T follicular helper cell (primary cell): ENCODE results near the gene HDAC4.
A peak's percentile ranks its signal among the peaks of the same experiment; 100 is the strongest.

Experiments
- DNase-seq: peaks from one replicate; pipeline ENCODE4 v3.0.0-alpha.2; 2020; ENCODE audit warnings: low read depth

Gene HDAC4

DNA sequence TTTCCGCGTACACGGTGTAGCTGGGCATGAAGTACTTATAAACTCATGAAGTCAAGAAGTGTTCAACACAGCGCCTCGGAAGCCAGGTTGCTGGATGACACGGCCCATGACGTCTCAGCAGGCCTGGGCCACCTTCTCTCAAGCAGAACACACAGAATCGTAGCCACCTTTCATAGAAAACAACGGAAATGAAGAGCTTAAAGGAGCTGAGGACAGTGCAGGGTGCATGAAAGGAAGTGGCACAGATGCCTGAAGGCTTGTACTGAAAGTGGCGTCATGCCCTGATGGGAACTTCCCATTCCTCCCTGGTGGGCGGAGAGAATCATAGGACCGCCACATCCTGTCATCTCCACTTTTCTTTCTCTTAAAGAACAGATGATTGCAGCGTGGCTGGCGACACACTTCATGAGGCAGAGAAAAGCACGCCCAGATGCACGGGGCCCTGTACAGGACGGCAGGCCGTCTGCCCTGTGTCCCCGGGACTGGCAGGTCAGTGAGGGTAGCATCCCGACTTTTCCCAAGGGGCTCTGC is 31.1 kb downstream of the HDAC4 start:
- DNase-seq: peak; percentile 70

- no peak for DNase-seq
These were observed 31.8 kb downstream of the HDAC4 start for GRCh38 chr2:239368906-239369552.

GRCh38 chr2:239368321-239368720 is 32.5 kb downstream of the HDAC4 start:
- DNase-seq: no peak

DNA sequence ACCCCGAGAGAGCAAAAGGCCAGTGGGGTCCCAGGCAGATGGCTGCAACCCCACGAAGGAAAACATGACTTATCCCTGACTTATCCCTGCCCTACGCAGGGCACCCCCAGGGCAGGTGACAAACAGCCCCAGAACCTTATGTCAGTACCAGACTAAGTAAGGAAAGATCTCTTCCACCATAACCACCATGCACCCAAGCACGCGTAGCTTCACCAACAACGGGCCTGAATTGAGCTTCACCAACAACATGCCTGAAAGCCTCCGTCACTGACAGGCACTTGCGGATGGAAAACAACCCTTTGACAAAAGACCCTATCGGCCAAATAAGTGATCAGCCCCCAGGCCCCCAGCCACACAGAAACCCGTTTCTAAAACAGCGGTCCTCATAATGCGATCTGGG is 34.1 kb downstream of the HDAC4 start:
- DNase-seq: no peak

DNA sequence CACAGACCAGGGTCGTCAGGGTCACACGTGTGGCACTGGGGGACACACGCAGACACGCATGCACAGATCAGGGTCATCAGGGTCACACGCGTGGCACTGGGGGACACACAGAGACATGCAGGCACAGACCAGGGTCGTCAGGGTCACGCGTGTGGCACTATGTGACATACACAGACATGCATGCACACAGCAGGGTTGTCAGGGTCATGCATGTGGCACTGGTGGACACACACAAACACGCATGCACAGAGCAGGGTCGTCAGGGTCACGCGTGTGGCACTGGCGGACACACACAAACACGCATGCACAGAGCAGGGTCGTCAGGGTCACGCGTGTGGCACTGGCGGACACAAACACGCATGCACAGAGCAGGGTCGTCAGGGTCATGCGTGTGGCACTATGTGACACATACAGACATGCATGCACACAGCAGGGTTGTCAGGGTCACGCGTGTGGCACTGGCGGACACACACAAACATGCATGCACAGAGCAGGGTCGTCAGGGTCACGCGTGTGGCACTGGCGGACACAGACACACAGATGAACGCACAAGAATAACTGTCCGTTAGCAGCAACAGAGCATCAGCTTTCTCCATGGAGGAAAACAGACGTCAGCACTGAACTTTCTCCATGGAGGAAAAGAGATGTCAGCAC is 34.9 kb downstream of the HDAC4 start:
- DNase-seq: no peak

- no peak for DNase-seq
These were observed 35.6 kb downstream of the HDAC4 start for GRCh38 chr2:239365071-239365781.

DNA sequence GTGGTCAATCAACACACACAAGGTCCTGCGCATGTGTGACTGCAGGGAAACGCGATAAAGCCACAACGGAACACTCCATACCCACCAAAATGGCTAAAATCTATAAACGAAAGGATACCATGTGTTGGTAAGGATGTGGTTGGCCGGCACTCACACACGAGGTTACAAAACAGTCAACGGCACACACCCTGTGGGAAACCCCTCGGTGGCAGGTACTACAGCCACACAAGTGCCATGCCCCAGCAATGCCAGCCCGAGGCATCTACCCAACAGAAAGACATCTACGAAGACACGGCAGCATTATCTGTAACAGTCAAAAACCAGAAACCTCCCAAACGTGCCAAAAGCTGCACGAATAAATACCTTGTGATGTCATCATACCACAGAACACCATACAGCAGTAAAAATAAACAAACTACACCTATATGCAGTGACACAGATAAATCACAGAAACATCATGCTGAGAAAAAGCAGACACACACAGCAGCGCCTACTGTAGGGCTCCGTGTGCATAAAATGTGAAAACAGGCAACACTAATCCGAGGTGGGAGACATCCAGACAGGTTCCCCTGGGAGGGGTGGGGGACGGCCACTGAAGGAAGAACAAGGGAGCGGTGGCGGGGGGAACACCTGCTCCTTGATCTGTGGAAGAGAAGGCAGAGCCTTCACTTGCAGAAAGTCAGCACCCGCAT is 36.7 kb downstream of the HDAC4 start:
- DNase-seq: no peak

DNA sequence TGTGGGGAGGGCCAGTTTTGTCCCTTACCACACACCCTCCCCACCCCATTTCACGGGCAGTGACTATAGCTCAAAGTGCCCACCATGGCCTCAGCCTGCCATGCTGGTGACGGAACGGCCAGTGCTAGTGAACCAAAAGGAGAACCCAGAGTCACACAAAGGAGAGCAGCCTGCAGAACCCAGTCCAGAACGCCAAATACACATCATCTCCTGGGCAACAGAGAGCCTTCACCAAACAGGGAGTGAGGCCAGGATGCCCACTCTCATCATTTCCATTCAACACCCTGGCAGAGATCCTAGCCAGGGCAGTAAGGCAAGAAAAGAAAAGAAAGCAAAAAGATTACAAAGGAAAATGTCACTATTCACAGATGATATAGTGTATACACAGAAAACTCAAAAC is 38.3 kb downstream of the HDAC4 start:
- no peak for DNase-seq

DNA sequence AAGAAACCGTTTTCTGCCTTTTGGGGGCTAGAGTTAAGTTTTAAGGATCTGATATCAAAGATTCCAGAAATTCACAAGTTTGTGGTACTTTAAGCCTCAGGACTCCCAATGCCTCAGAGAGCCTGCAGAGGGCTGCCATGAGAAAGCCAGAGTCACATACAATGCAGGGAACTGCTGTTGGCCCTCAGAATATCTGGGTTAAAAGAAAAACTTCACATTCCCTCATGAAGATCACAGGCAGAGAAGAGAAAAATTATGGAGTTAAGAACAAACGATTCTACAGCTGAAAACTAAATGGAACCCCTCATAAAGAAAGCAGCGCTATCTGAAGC is 39.5 kb downstream of the HDAC4 start:
- no peak for DNase-seq

GRCh38 chr2:239360421-239361310 is 40.2 kb downstream of the HDAC4 start:
- no peak for DNase-seq

DNA sequence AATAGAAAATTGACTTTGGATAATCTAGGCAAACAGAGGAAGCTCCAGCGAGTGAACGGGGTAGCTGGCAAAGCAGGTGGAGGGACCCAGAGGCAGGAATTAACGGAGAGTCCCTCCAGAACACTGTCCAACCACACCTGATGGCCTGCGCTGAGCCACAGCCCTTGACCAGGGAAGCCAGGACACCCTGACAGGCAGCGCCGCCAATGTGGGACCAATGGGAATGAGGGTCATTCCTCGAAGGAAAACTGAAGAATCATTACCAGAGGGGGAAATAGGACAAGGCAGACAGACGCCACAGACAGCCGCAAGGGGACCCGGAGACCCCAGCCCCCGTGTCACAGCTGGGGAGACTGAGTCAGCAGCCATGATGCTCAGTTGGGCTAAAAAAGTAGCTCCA is 40.8 kb downstream of the HDAC4 start:
- DNase-seq: no peak

GRCh38 chr2:239359196-239359912 is 41.5 kb downstream of the HDAC4 start:
- DNase-seq: no peak

DNA sequence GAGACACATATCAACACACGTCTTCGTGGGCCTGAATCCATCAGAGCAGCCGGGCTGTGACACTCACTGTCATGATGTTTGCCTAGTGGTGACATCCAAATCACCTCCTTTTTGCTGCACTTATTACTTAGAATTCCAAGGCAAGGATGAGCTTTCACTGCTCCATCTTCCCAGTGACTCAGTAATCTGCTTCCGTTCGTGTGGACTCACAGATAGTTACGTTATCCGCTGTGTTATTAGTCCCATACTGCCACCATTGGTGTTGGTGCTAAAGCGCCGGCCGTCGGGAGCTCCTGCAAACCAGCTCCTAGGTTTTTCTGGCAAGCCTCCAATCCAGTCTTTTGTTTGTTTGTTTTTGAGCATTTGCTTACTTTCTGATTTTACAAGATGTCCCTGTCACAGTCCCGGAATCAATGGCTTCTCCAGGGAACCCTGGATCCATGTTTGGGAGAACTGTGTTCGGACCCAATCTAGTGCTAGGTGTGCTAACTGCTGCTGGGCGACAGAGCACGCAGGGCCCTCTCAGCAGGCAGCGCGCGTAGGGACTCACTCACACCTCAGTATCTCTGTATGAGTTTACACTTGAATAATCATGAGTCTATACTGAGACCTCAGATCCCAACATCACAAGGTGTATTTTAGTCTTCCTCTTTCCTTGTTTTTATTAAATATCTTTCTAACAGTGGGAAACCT is 42.6 kb downstream of the HDAC4 start:
- DNase-seq: no peak

DNA sequence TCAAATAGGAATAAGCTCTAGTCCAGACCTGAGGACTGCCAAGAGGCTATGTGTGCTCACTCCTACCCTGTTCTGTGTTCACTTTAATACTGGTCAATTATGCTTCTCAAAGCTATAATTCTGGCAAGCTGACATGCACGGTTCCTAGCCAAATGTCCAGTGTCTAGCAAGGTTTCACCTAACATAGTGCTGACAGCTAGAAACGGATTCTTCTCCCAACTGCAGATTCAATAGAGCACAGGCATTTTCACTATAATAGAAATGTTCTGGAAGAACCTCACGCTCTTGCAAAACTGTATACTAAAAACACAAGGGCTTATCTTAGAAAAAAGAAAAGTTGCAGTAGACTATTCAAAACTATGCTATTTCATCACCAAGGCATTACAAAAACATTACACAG is 45.1 kb downstream of the HDAC4 start:
- DNase-seq: no peak

DNA sequence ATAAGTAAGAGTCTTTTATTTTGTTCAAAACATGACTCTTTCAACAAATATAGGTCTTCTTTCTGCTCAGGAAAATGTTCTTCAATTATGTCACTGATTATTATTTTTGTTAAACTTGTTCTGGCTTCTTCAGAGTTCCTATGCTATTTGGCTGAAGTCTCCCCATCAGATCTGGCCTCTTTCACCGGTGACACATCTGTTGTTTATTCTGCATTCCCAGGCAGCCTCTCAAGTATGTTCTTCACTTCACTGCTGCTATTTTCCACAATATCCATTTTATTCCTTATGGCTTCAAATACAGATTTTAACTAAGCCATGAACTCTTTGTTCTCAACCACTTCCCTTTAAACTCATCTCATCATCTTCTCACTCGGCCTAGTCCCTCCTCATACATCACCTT is 45.7 kb downstream of the HDAC4 start:
- no peak for DNase-seq

DNA sequence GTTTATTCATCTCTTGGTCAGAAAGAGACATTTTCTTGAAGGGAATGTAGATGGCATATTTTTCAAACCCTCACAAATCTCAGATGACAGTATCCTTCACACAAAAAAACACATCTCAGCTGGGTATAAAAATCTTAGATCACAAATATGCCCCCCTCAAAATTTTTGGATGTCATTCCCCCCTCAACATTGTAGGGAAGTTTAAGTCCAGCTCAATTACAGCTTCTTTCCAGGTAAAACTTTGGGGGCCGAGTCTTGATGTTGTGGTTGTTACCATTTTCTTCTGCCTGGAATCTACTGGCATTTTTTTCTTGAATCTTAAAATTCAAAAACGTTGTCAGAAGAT is 46.1 kb downstream of the HDAC4 start:
- DNase-seq: no peak

DNA sequence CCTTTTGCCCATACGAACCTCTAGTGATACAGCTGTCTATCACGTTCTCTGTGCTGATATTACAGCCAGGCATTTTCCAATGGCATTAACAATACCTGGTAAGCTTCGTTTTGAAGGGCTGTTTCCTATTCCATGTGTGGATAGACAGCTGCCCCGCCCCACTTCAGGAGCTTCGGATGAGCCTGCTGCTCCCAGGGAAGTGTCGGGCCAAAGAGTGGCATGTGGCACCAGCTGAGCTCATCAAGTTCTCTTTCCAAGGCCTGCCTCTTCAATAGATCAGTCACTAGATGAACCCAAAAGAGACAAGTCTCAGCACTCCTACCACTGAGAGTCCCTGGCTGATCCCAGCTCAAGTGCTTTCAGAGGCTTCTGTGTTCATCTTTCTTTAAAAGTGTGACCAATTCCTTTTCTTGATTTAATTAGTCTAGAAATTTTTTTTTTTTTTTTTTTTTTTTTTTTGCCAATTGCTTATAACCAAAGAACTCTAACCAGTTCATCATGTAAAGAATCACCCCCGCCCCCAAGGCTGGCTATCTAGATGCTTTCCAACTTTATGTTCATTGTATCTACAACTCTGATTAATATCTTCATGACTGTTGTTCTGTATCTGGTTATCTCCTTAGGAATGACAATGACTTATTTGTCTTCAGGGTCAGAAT is 46.6 kb downstream of the HDAC4 start:
- DNase-seq: no peak

- no peak for DNase-seq
These were observed 47.1 kb downstream of the HDAC4 start for GRCh38 chr2:239353692-239354091.

- DNase-seq: no peak
These were observed 49.1 kb downstream of the HDAC4 start for GRCh38 chr2:239351687-239352086.
